Ovary (tissue), 9 donors: Measurements from ENCODE around the gene MARCO. TPM values are rescaled to one million over a fixed set of nuclear protein-coding genes. Genes with fewer than 3 reads are reported as not detected.

ENCODE experiments used
- DNase-seq, 5 donors: peaks; one replicate each; pipeline ENCODE4 v3.0.0-alpha.2; 2019 to 2020
- H3K27ac ChIP-seq, 2 donors: fragments of 200-600 bp; one replicate each; pipeline versions ENCODE4 v1.5.1 to v1.8.0; 2019 to 2022
- H3K27me3 ChIP-seq: fragments of 200-600 bp; one replicate; pipeline ENCODE4 v1.8.0; 2022
- H3K36me3 ChIP-seq: fragments of 200-600 bp; sonication (generic); one replicate; pipeline ENCODE4 v1.5.1; 2019
- H3K4me1 ChIP-seq: one replicate; pipeline ENCODE4 v1.8.1; 2013; ENCODE audit warnings: mild to moderate bottlenecking, moderate library complexity; ENCODE audit not compliant: insufficient read depth
- H3K4me3 ChIP-seq: fragments of 200-600 bp; sonication (generic); one replicate; pipeline ENCODE4 v1.5.1; 2017
- H3K9me3 ChIP-seq, 2 donors: fragments of 200-600 bp in 1 of 2; sonication (generic) in 1 of 2; one replicate each; pipeline versions ENCODE4 v1.5.1 to v1.8.1; 2013 to 2019; ENCODE audit warnings: mild to moderate bottlenecking in 1 of 2, moderate library complexity in 1 of 2
- EP300 ChIP-seq: sonication (generic); formaldehyde crosslinking; IDR thresholded peaks from one replicate; pipeline ENCODE4 v1.6.1; 2017; ENCODE audit warnings: antibody characterized with exemption
- POLR2A ChIP-seq: fragments of 450-650 bp; IDR thresholded peaks from one replicate; pipeline ENCODE4 v1.6.1; 2017; ENCODE audit warnings: antibody characterized with exemption, mild to moderate bottlenecking, moderate library complexity
- WGBS, 3 donors: extraction: QIAGEN DNeasy Blood & Tissue Kit in 1 of 3; methylation state at CpG; one replicate each; pipeline versions ENCODE4 v1.1.5 to v1.1.7; 2013 to 2017; 5-methylcytosine and 5-hydroxymethylcytosine counted together
- intact Hi-C, 4 donors: fragments of 100-400 bp; cut with DNase I; formaldehyde crosslinking; loops; one replicate each; pipeline versions ENCODE4 v1.11.0 to v1.15.1; 2022 to 2023
- polyA plus RNA-seq, 2 donors: library from polyadenylated mRNA; stranded (reverse); fragments of 200-250 nt in 1 of 2; fragments of 350-450 nt in 1 of 2; fragmentation: Illumina TruSeq in 1 of 2; extraction: RNeasy Lipid Tissue Mini Kit (QIAGEN cat#74804) in 1 of 2; gene quantifications; one replicate each; pipeline ENCODE4 v1.2.3, GENCODE V29; 2013 to 2014
- total RNA-seq, 7 donors: library from RNA; depleted of rRNA in 2 of 7; stranded (reverse); fragments of >200 nt in 2 of 7; fragmentation: NEBNext Ultra II Directional in 3 of 7; extraction: Animal tissue kit (Norgen Biotek cat#: 25700) in 3 of 7; gene quantifications; one replicate each; pipeline versions ENCODE4 v1.1.0 to v1.2.4, GENCODE V29; 2016 to 2023
- TF ChIP-seq, protein P1 (sequence below), 3 donors: fragments of 450-650 bp in 2 of 3; fragments of 200-600 bp in 1 of 3; IDR thresholded peaks; one replicate each; pipeline versions ENCODE4 v1.5.1 to v1.8.0; 2016 to 2022; ENCODE audit warnings: antibody characterized with exemption in 3 of 3, mild to moderate bottlenecking in 1 of 3
- donor health status: DM: no; HTN: no; CAD: no; lungs with moderate emphysema.
- donor health status: DM: no; HTN: no; CAD: no.
- donor health status: Bipolar disorder and iron deficiency.
- donor health status: DM: yes; HTN: yes; CAD: no.
- donor health status: DM: no; HTN: no; CAD: no.
- donor health status: DM: yes; HTN: yes; CAD: no.

MARCO gene
- total and polyA plus RNA-seq, 9 donors = 1.1 to 19.9 (median 6.0) TPM

DNA sequence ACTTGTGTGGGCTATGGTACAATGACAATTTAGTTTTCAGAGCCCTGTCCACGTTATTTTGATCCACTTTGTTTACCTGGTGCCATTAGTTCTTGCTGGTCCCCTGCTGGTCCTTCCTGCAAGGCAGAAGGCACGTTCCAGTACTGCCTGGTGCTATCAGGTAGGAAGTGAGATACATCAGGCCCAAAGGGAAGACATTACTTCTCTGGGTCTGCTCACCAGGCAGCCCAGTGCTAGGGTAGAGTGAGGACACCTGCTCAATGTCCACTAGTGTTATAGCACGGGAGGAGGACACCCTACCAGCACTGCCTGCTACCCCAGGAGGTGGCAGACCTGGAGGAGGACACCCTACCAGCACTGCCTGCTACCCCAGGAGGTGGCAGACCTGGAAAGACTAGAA is 23.7 kb downstream of the MARCO start:
- no peaks in the 10 kb centered on the region for H3K4me1 ChIP-seq
- intact Hi-C loops = no loop called here
- H3K36me3 ChIP-seq = no peaks in the 10 kb centered on the region
- H3K9me3 ChIP-seq = no peaks in the 10 kb centered on the region
- H3K4me3 ChIP-seq = no peak overlapping the region
- TF ChIP-seq POLR2A = no peak
- no peak for TF ChIP-seq EP300
- TF ChIP-seq, protein P1, sequence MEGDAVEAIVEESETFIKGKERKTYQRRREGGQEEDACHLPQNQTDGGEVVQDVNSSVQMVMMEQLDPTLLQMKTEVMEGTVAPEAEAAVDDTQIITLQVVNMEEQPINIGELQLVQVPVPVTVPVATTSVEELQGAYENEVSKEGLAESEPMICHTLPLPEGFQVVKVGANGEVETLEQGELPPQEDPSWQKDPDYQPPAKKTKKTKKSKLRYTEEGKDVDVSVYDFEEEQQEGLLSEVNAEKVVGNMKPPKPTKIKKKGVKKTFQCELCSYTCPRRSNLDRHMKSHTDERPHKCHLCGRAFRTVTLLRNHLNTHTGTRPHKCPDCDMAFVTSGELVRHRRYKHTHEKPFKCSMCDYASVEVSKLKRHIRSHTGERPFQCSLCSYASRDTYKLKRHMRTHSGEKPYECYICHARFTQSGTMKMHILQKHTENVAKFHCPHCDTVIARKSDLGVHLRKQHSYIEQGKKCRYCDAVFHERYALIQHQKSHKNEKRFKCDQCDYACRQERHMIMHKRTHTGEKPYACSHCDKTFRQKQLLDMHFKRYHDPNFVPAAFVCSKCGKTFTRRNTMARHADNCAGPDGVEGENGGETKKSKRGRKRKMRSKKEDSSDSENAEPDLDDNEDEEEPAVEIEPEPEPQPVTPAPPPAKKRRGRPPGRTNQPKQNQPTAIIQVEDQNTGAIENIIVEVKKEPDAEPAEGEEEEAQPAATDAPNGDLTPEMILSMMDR (IDR thresholded peaks at IDR 0.05) = no peak
- H3K27ac ChIP-seq = no peak overlapping the region
- no peaks in the 10 kb centered on the region for H3K27me3 ChIP-seq
- no peak for DNase-seq
- 38 to 45% (median 42%) methylated on average over 3 of the region's 3 CpGs for WGBS, 3 donors

DNA sequence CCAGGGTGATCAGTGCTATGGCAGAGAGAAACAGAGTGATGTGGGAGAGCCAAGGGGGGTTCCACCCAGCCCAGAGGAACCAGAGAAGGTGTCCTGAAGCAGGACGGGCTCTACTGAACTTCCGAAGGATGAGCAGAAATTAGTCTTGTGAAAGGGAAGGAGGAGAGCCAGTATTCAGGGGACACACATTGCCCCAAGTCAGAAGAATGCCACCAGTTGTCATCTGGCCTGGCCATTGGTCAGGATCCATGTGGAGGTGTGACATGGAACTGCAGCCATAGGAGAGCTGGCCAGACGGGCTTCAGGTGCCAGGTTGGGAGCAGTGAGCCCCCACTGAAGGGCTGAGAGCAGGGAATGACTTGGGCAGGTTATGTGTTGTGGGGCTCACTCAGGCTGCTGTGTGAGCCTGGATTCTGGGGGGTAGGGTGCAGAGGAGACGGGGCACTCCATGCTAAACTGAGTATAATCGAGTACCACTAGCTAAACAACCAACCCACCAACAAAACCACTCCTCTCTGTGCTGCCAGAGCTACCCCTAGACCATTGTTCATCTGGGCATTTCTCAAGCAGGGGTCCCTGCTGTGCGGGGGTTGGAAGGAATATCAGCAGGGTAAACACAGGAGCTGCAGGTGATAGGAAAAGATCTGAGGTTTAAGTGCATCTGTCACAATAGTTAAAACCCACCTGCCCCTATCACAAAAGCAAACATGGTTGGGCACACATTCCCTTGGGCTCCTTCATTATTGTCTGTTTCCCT is 25.3 kb downstream of the MARCO start:
- intact Hi-C loops = no loop called here
- Histone ChIP-seq H3K4me1 (no peaks in the 10 kb centered on the region), H3K9me3 (no peaks in the 10 kb centered on the region), H3K36me3 (no peaks in the 10 kb centered on the region), H3K27me3 (no peaks in the 10 kb centered on the region), H3K27ac (no peak overlapping the region), H3K4me3 (no peak overlapping the region)
- TF ChIP-seq EP300 = no peak
- TF ChIP-seq, protein P1 (IDR thresholded peaks at IDR 0.05) = no peak
- TF ChIP-seq POLR2A = no peak
- no peak for DNase-seq
- WGBS, 3 donors = 65 to 74% (median 73%) methylated on average over 6 of the region's 6 CpGs

DNA sequence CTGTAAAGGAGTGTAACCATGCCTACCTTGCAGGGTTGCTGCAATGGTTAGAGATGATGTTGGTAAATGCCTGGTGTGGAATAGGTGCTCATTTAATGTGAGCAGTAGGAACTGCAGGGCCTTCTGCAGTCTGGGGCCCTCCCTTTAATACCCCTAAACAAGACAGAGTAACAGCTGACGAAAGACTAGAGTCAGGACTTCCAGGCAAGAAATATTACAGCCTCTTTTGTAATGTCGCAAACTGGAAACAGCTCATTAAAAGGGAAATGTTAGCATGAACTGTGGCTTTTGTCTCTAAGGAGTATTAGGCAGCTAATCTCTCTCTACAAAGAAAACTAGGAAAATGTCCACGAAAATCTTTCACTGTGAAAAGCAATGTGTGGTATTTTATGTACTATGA is 26.0 kb downstream of the MARCO start:
- intact Hi-C loops = no loop called here
- H3K27me3 ChIP-seq = no peaks in the 10 kb centered on the region
- H3K4me1 ChIP-seq = no peaks in the 10 kb centered on the region
- 52 to 58% (median 54%) methylated on average over 3 of the region's 3 CpGs for WGBS, 3 donors
- TF ChIP-seq, protein P1 (IDR thresholded peaks at IDR 0.05) = no peak
- no peak for TF ChIP-seq EP300
- no peak for TF ChIP-seq POLR2A
- no peak overlapping the region for H3K27ac ChIP-seq
- no peak for DNase-seq
- no peak overlapping the region for H3K4me3 ChIP-seq
- no peaks in the 10 kb centered on the region for H3K36me3 ChIP-seq
- no peaks in the 10 kb centered on the region for H3K9me3 ChIP-seq

DNA sequence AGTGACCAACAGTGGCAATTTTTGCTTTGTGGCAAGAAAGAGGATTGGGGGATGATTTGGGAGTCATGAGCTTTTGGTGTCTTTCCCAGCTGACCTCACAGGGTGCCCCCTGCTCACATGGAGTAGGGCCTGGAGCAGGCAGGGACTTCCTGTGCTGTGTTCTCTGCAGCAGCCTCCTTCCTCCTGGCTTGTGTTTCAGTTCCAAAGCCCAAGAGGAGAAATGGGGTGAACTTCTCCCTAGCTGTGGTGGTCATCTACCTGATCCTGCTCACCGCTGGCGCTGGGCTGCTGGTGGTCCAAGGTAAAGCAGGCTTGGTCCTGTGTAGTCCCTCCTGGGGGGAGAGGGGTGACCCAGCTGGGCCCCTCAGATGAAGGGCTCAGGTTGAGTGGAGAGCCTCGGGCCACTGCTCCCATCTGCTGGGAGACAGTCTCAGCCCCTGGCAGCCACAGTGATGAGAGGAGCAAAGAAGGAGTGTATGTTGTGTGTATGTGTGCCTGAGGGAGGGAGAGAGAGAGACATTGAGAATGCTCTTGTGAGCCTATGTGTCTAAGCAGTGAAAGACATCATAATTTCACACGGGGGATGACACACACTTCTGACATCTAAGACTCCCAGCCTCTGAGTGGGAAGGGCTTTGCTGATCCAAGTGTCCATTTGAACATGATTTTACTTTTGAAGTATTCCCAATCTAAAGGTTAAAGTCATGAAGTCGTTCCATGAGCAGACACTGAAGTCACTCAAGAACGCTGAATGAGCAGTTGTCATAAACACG is 27.2 kb downstream of the MARCO start:
- no peaks in the 10 kb centered on the region for H3K36me3 ChIP-seq
- H3K4me1 ChIP-seq = no peaks in the 10 kb centered on the region
- TF ChIP-seq, protein P1 (IDR thresholded peaks at IDR 0.05) = no peak
- TF ChIP-seq POLR2A = no peak
- intact Hi-C loops = no loop called here
- H3K27ac ChIP-seq = no peak overlapping the region
- 74 to 87% (median 82%) methylated on average over 7 of the region's 7 CpGs for WGBS, 3 donors
- no peaks in the 10 kb centered on the region for H3K27me3 ChIP-seq
- no peaks in the 10 kb centered on the region for H3K9me3 ChIP-seq
- DNase-seq = no peak
- H3K4me3 ChIP-seq = no peak overlapping the region
